ENCODE data around the gene ATP5F1A. TPM values are rescaled to one million over a fixed set of nuclear protein-coding genes. Genes with fewer than 3 reads are reported as not detected.

Gene ATP5F1A
- total RNA-seq, 2 experiments from 2014 or later, result 519 to 526 TPM

GRCh38 chr18:46042571-46043123 lies 55.4 kb downstream of the ATP5F1A start:
- DNase-seq, result peak; percentile 51
- no peaks in the 10 kb centered on the region for H3K27me3 Mint-ChIP-seq
- peaks cover 45% of the 10 kb centered on the region for H3K4me1 Mint-ChIP-seq
- H3K36me3 Mint-ChIP-seq, result peaks cover 35% of the 10 kb centered on the region
- peak overlapping the region; percentile 42 for H3K4me3 Mint-ChIP-seq
- peak overlapping the region; percentile 75 for H3K27ac Mint-ChIP-seq
- peaks cover 4% of the 10 kb centered on the region for H3K9me3 Mint-ChIP-seq

GRCh38 chr18:46040747-46041104 lies 57.4 kb downstream of the ATP5F1A start:
- H3K4me1 Mint-ChIP-seq, result peaks cover 36% of the 10 kb centered on the region
- DNase-seq, result no peak
- no peak overlapping the region for H3K4me3 Mint-ChIP-seq
- no peaks in the 10 kb centered on the region for H3K27me3 Mint-ChIP-seq
- H3K27ac Mint-ChIP-seq, result peak overlapping the region; percentile 63
- peaks cover 35% of the 10 kb centered on the region for H3K36me3 Mint-ChIP-seq
- peaks cover 4% of the 10 kb centered on the region for H3K9me3 Mint-ChIP-seq

- H3K9me3 Mint-ChIP-seq, result peaks cover 3% of the 10 kb centered on the region
- no peak for DNase-seq
- H3K4me3 Mint-ChIP-seq, result no peak overlapping the region
- peaks cover 37% of the 10 kb centered on the region for H3K36me3 Mint-ChIP-seq
- H3K27ac Mint-ChIP-seq, result peak overlapping the region; percentile 63
- no peaks in the 10 kb centered on the region for H3K27me3 Mint-ChIP-seq
- peaks cover 36% of the 10 kb centered on the region for H3K4me1 Mint-ChIP-seq
These were observed 57.9 kb downstream of the ATP5F1A start for GRCh38 chr18:46040033-46040746.

- DNase-seq, result no peak
- H3K27me3 Mint-ChIP-seq, result no peaks in the 10 kb centered on the region
- H3K9me3 Mint-ChIP-seq, result no peaks in the 10 kb centered on the region
- H3K36me3 Mint-ChIP-seq, result peaks cover 36% of the 10 kb centered on the region
- no peak overlapping the region for H3K27ac Mint-ChIP-seq
- H3K4me3 Mint-ChIP-seq, result no peak overlapping the region
- peaks cover 27% of the 10 kb centered on the region for H3K4me1 Mint-ChIP-seq
These were observed 60.4 kb downstream of the ATP5F1A start for GRCh38 chr18:46037512-46038305.

GRCh38 chr18:46035696-46036680 lies 62.1 kb downstream of the ATP5F1A start:
- Mint-ChIP-seq H3K36me3 (peaks cover 30% of the 10 kb centered on the region), H3K9me3 (no peaks in the 10 kb centered on the region), H3K4me3 (no peak overlapping the region), H3K4me1 (peaks cover 14% of the 10 kb centered on the region), H3K27ac (no peak overlapping the region), H3K27me3 (no peaks in the 10 kb centered on the region)
- DNase-seq, result no peak

GRCh38 chr18:46034230-46034629 lies 63.9 kb downstream of the ATP5F1A start:
- Mint-ChIP-seq H3K27me3 (no peaks in the 10 kb centered on the region), H3K4me3 (no peak overlapping the region), H3K4me1 (peaks cover 1% of the 10 kb centered on the region), H3K27ac (no peak overlapping the region), H3K9me3 (no peaks in the 10 kb centered on the region), H3K36me3 (peaks cover 25% of the 10 kb centered on the region)
- DNase-seq, result no peak

GRCh38 chr18:46031741-46032140 lies 66.4 kb downstream of the ATP5F1A start:
- Mint-ChIP-seq H3K27me3 (peaks cover 10% of the 10 kb centered on the region), H3K36me3 (peaks cover 36% of the 10 kb centered on the region), H3K27ac (no peak overlapping the region), H3K4me1 (peaks cover 11% of the 10 kb centered on the region), H3K9me3 (peaks cover 3% of the 10 kb centered on the region), H3K4me3 (no peak overlapping the region)
- DNase-seq, result no peak

Other genes with a start within 250 kb of the ATP5F1A start
- gene EPG5, start 131.0 kb downstream of the ATP5F1A start, total RNA-seq, result 10 to 100 TPM; 12.9 to 13.8 TPM
- gene PSTPIP2, start 26.0 kb downstream of the ATP5F1A start, total RNA-seq, result 10 to 100 TPM; 21.6 to 22.0 TPM
- gene HAUS1, start 6.1 kb upstream of the ATP5F1A start, total RNA-seq, result 10 to 100 TPM; 61.1 to 66.3 TPM

Measured in activated naive CD8-positive, alpha-beta T cell treated with anti-CD3 and anti-CD28 coated beads for 36 hours (primary cell).